ENCODE measurements around the gene CHAC2.
"Not testable (repeated sequence)": the region's sequence is repeated elsewhere in the genome, so short reads cannot be mapped to it uniquely, and the experiment has no call there.

Gene CHAC2

DNA sequence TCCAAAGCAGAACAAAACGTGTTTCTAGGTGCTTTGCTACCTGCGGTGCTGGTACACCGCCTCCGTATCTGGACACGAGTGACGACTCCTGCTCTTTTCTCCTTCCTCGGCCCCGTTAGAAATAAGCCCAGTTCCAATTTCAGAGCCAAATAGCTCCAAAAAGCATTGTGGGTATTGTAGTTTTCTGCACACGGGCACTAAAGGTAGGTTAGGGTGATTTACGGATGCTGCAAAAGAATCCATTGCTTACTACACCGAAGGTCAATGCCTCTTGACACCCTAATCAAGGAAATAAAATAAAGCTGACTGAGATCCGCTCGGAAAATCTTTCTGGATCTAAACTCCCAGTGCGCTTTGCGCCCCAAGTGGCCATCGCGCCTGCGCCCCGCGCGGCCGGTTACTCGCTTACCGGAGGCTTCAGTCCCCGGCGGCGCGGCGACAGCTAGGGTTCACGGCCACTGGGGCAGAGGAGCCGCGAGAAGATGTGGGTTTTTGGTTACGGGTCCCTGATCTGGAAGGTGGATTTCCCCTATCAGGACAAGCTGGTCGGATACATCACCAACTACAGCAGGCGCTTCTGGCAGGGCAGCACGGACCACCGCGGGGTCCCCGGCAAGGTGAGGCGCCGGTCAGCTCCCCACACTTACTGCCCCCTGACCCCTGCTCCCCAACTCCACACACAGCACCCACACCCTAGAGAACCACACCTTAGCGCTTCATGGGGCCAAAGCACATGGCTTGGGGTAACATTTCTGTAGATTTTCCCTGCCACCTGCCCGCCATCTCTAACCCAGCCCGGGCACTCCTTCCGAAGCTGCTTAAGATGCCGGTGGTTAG lies at the start of gene CHAC2:
TSS of gene CHAC2 (plus strand) at position 400 of the 837 bp plus-strand sequence. CDS start at position 483, 83 bp downstream.
- peak; percentile 69 to 94 (median 88) for DNase-seq
- intact Hi-C loops (cut with DNase I) = no loop called here

DNA sequence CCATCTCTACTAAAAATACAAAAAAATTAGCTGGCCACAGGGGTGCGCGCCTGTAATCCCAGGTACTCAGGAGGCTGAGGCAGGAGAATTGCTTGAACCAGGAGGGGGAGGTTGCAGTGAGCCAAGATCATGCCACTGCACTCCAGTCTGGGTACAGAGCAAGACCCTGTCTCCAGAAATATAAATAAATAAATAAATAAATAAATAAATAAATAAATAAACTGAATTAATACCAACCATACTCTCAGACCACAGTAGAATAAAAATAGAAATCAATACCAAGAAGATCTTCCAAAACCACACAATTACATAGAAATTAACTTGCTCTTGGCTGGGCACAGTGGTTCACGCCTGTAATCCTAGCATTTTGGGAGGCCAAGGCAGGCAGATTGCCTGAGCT lies 46.7 kb upstream of the CHAC2 start:
- intact Hi-C loops (cut with DNase I); DNase-seq: not testable (repeated sequence)

DNA sequence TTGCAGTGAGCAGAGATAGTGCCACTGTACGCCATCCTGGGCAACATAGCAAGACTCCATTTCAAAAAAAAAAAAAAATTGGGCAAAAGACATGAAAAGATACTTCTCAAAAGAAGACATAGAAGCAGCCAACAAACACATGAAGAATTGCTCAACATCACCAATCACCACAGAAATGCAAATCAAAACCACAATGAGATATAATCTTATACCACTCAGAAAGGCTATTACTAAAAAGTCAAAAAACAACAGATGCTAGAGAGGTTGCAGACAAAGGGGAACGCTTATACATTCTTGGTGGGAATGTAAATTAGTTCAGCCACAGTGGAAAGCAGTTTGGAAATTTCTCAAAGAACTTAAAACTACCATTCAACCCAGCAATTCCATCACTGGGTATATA lies 43.1 kb upstream of the CHAC2 start:
- intact Hi-C loops (cut with DNase I) = no loop called here
- DNase-seq = no peak

DNA sequence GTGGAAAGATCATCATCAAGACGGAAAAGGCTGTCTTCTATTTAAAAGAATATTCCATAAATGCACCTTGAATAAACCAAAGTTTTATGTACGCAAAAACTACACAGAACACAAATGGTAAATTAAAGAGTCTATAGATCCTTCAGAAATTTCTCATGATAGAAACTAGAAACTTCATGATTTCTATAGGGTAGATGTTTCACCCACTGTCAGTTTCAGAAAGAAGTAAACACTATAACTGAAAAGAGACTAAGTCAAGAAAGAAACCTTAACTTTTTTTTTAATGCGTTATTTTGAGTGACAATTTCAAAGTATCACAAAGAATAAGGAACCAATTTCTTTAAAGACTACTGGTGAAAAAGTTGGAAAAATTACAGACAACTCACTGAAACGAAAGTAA lies 41.9 kb upstream of the CHAC2 start:
- DNase-seq = no peak
- intact Hi-C loops (cut with DNase I) = no loop called here

DNA sequence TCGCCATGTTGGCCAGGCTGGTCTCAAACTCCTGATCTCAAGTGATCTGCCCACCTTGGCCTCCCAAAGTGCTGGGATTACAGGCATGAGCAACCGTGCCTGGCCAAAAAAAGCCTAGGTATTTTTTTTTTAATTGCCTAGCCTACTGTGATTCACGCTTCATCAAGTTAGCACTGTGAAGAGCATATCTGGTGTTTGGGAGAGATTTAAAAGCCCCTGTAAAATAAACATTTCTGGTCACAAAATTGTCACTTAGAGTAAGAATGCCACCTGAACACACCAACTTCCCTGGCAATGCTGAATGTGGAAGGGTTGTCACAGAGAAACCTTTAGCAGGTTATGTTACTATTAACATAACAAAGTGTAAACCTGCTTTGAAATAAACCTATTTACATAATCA lies 39.7 kb upstream of the CHAC2 start:
- intact Hi-C loops (cut with DNase I) = no loop called here
- no peak for DNase-seq

DNA sequence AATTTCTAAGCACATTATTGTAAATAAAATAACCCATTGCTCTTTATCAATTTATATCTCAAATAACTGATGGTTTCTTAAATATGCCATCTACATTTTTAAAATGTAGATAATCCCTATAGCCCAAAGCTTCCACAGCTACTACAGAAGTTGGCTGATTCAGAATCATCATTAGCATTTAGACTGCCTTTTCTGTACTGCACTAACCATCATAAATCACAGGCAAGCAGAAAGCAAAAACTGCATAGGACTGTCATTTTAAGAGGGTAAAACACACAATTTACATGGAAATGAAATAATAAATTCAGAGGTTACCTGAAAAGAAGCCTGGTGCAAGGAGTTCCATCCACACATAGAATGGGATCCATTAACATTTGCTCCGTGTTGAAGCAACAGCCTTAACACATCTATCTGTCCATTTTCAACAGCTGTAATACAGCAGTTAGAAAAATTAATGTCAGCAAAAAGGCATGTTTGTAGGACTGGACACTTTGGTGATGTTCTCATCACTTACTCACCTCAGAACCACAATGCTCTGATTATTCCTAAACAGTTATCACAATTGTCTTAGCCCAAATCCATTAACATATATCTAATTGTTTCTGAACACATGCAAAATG lies 38.4 kb upstream of the CHAC2 start:
- intact Hi-C loops (cut with DNase I) = no loop called here
- DNase-seq = no peak

DNA sequence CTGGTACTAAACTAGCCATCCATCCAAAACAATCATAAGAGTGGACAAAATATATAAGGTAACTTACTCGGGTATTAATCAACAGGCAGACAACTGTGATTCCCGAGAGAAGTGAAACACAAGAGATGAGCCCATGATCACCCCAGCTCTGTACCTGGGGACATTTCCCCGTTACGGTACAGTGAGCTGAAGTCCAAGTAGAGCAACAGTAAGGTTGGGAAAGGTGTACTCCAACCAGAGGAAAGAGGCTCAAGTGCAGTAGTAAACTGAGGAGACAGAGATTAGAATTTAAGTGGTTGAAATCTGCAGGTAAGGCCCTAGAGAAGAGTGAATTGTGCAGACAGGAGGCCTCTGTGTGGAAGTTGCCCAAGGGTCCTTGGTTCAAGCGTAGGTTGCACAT lies 30.5 kb upstream of the CHAC2 start:
- intact Hi-C loops (cut with DNase I) = no loop called here
- no peak for DNase-seq

DNA sequence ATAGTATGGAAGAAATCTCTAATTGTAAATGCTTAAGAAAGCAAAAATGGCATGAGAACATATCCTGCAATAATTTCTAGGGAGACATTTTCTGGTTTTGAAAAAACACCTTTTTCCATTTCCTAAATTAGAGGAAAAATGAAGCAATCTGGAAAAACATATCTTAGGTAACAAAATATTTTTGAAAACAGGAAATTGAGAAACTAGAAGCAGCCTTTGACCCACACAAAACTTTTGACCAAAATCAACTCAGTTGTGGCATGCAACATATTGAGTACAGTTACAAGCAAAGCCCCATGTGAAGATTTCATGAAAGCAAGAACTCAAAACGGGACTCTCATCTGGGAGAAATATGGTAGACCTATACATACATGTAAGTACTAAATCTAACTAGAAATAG lies 28.6 kb upstream of the CHAC2 start:
- DNase-seq = no peak
- intact Hi-C loops (cut with DNase I) = no loop called here

DNA sequence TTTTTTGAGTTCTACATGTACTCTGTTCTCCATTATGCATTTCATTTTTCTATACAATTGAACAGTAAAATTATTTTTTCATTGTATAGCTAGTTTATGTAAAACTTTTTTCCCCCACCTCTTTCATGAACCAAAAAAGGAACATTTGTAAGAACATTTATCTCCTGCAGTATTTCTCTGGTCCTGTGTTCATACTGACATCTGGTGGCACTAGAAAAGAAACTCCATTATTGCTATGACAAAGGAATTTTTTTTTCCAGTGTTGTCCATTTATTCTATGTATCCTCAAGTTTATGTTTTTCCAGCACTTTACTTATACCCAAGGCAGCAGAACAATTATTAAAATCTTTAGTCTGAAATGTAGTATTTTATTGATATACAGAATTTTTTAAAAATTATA lies 27.4 kb upstream of the CHAC2 start:
- DNase-seq = no peak
- intact Hi-C loops (cut with DNase I) = no loop called here

DNA sequence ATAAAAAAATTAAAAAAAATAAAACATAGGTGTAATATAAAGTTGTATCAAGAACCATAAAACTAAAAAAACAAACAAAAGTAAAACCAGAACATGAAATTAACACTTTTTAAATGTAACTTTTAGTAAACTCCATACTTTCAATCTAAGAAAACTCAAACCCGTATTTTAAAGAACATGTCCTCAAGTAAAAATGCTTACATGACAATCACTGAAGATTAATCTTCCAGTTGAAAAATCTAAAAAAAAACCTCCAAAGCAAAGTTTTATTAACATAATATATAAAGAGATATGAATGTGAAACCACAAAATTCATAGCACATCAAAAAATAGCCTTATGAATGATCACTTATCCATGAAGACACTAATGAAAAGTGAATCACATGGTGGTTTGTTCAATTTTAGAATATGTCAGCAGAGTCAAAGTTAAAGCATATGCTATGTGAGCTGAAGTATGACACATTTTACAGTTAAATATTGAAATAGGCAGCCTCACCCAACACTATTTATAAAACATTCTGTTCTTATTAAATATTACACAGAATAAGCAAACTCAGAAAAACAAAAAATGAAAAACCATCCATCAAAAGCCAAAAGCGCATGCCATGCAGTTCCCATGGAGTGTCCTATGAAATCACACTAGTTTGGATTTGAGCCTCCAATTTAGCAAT lies 23.1 kb upstream of the CHAC2 start:
- no peak for DNase-seq

DNA sequence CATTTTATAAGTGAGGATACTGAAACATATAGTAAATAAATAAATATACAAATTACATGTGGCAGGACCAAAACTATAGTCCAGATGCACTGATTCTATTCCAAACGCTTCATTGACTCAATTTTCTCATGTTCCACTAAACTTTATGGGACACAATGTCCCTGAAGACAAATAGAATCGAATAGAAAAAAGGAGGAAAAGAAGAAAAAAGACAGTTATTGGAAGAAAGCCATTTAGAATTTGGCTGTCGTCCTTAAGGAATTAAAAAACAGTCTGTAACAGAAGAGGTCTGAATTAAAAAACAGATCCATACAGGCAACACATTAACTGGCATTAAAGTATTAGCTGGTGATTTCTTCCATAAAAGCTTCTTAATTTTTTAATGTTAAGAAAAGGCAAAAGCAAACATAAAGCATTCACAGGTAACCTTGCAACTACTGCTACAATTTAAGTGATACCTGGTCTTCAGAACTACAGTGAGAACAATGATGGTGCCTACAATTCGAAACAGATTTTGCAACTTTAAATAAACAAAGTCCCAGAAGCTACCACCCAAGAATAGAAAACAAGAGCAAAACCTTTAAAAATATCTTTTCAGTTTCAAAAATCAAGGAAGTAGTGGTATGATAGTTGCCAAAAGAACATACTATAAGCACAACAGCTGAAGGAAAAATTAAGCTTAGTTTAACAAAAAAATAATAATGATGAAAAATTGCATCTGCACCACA lies 17.4 kb upstream of the CHAC2 start:
- intact Hi-C loops (cut with DNase I) = no loop called here
- no peak for DNase-seq

More for the DNA sequence above, 23.1 kb upstream of the CHAC2 start:
- intact Hi-C loops (cut with DNase I) = no loop called here

DNA sequence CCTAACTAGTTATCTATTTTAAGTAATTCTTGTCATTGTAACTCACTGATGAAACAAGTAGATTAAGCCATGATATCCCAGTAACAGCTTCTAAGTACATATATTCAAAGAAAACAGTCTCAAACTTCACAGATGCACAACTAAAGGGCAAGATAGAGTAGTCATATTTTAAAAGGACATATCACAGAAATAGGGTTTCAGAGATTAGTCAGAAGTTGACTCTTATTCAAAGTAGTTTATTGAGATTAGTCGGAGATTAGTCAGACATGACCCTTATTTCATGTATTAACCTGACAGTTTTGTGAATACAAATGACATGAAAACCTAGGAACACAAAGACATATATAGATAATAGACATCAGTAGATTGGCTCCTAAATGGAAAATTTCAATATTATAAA lies 15.9 kb upstream of the CHAC2 start:
- no peak for DNase-seq
- intact Hi-C loops (cut with DNase I) = no loop called here

DNA sequence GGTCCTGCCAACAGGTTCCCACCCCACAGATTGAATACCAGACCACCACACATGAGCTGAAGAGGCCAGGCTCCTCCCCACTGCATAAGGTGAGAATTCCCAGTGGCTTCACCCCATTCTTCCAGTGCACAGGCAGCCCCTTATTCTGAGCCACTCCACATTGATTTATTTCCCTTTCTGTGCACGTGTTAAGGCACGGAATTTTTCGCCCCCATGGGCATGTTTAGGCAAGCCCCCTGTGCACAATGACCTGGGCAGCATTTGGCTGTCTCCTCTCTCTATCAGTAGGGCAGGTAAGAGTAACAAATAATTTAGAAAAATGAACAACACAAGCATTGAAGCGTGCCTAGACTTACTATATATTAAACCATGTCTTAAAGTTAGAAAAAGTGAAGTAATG lies 15.2 kb upstream of the CHAC2 start:
- DNase-seq = no peak
- intact Hi-C loops (cut with DNase I) = no loop called here

DNA sequence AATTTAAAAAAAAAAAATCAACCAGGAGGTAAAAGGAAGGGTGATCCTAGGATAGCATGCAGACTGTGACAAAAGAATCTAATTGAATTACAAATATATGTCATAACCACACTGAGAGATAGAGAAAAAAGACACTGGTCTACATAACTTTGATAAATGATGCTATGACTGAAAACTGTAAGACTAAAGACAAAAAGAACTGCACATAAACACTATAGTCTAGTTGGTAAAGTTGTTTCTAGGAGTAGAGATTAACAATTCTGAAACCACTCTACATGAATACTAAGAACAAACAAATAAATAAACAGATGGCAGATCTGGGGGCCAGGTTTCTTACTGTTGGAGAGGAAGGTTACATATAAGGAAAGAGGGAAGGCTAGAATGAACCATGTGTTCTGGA lies 14.6 kb upstream of the CHAC2 start:
- intact Hi-C loops (cut with DNase I) = no loop called here
- no peak for DNase-seq

DNA sequence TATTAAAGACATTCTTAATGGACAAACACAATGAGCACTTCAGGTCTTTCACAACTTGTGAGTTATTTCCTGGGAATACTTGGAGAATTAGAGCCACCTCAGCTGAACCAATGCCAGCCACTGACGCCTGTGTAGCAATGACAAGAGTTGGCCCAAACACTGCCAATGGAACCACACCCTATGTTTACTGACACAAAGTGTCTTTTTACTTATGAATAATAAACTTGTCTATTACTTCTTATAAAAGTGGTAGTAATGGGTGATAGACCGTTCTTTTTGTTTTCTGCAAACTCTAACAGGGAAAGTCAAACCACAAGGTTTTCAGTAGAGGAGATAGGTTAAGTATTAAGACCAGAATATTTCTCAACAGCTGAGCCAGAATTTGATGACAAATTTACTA lies 12.5 kb upstream of the CHAC2 start:
- DNase-seq = no peak
- intact Hi-C loops (cut with DNase I) = no loop called here

DNA sequence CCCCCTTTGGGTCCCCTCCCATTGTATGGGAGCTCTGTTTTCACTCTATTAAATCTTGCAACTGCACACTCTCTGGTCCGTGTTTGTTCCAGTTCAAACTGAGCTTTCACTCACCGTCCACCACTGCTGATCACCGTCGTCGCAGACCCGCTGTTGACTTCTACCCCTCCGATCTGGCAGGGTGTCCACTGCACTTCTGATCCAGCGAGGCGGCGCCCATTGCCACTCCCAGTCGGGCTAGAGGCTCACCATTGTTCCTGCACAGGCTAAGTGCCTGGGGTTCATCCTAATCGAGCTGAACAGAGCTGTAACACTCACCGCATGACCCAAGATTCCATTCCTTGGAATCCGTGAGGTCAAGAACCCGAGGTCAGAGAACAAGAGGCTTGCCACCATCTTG lies 11.0 kb upstream of the CHAC2 start:
- intact Hi-C loops (cut with DNase I) = no loop called here
- DNase-seq = no peak

DNA sequence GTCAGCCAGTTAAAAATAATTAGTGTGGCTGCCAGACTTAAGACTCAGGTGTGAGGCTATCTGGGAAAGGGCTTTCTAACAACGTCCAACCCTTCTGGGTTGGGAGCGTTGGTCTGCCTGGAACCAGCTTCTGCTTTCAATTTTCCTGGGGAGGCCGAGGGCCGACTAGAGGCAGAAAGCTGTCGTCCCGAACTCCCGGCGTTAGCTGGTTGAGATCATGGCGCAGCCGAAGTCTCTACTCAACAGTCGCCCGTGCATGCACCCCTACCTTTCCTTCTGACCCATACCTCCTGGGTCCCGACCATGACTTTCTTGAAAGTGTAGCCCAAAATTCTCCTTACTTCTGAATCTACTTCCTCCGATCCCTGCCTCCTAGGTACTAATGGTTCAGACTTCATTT lies 10.4 kb upstream of the CHAC2 start:
- intact Hi-C loops (cut with DNase I); DNase-seq: not testable (repeated sequence)

DNA sequence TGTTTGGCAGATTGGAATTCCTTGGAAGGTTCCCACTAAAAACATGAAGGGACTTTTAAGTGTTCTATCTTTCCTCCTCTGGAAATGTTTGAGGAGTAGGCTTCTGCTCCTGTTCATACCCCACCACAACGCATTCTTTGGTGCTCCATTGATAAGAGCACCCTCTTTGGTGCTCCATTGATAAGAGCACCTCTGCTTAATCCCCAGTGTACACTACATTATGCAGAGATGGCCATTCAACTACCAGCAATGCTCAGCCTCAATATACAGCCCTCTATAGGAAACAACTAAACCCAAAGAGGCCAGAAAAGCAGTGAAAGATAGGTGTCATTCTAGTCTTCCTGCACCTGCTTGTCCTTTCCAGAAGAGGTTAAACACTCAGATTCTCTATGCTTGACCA lies 1.8 kb upstream of the CHAC2 start:
- no peak for DNase-seq
- intact Hi-C loops (cut with DNase I) = no loop called here

DNA sequence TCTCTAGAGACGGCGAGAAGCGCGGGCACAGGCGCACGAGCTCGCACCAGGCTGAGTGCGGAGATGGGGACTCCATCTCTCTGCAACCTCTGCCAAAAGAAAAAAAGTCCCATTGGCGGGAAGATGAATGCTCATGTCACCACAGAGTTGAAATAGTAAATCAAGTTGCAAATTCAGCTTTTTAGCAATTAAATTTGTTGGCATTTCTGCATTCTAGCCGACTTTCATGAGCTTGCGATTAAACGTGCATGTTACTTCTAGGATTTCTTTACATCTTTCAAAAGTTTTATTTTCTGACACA lies 588 bp downstream of the CHAC2 start:
- intact Hi-C loops (cut with DNase I) = no loop called here
- peak in 18 of 42 donors; percentile 45 to 85 (median 66) for DNase-seq

Measured in head of caudate nucleus (tissue), 42 donors.